NK-92 (cell line): Measurements from ENCODE around the gene SOS1.
"Not testable (repeated sequence)": the region's sequence is repeated elsewhere in the genome, so short reads cannot be mapped to it uniquely, and the experiment has no call there.

Experiments used
- DNase-seq: peaks from one replicate; lab custom pipeline; 2025; ENCODE audit not compliant: unreplicated experiment; lab: John Stamatoyannopoulos, UW

The SOS1 gene

DNA sequence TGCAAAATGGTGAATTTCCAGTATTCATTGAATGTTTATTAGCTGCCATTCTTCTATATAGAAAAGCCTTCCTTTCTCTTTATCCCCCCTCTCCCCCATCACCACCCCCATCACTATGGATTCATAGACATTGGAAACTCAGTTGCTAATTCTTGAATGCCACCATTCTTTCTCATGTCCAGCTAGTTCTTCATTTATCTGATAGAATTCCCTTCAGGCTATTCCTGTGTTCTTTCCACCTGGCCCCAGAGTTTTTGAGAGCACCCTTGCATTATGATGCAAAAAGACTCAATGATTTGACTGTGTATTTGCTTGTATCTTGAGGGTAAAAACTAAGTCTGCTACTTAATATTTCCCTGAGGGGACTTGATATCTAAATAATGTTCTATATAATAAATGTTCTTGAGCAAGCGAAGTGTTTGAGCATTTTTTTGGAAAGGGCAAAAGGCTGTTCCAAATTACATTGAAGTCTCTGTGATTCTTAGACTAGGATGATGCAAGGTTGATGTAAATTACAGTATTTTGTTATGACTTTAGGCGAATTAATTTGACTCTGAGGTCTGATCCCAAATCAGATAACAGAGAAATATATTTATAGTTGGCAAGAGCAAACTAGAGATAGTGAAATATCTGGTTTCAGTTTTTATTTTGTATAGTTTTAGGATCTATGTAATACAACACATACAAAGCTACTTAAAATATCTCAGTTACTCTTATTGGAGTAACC is 18.8 kb upstream of the SOS1 start:
- DNase-seq: no peak

DNA sequence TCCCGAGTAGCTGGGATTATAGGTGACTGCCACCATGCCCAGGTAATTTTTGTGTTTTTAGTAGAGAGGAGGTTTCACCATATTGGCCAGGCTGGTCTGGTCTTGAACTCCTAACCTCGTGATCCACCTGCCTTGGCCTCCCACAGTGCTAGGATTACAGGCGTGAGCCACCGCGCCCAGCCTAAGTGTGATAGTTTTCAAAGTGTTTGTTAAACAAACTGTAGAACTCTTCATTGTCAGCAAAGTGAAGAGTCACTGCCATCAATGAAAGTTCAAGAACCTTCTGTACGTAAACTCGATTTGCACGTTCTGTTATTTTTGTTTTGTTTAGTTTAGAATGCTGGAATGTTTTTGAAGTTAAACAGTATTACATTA is 18.0 kb upstream of the SOS1 start:
- DNase-seq: no peak

DNA sequence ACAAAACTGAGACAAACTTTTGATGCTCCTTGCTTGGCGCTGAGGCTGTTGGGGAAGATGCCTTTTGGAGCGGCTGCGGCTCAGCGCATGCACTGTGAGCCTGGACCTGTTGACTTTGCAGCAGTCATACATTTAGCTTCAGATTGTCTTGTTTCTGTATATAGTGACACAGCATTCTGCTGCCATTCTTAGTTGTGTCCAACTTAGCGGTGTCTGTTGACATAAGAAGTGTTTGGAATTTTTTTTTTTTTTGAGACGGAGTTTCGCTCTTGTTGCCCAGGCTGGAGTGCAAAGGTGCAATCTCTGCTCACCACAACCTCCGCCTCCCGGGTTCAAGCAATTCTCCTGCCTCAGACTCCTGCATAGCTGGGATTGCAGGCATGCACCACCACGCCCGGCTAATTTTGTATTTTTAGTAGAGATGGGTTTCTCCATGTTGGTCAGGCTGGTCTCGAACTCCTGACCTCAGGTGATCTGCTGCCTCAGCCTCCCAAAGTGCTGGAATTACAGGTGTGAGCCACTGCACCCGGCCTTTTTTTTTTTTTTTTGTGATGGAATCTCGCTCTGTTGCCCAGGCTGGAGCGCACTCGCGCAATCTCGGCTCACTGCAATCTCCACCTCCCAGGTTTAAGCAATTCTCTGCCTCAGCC is 17.5 kb upstream of the SOS1 start:
- DNase-seq: not testable (repeated sequence)

DNA sequence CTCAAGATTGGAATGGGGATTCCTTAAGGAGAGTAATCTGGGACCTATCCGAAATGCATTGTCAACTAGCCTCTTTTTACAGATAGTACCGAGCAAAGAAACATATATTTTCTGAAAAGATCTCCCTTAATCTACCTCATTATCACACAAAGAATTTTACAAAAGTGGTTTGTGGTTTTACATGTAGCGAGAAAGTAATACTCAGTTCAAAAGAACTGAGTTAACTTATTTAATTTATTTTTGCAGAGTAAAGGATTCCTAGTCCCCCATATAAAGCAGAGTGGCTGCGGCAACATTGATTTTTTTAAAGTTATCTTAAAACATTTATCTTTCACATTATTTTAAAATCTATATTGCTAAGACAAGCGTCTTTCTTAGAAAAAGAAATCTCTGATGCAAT is 15.9 kb upstream of the SOS1 start:
- no peak for DNase-seq

DNA sequence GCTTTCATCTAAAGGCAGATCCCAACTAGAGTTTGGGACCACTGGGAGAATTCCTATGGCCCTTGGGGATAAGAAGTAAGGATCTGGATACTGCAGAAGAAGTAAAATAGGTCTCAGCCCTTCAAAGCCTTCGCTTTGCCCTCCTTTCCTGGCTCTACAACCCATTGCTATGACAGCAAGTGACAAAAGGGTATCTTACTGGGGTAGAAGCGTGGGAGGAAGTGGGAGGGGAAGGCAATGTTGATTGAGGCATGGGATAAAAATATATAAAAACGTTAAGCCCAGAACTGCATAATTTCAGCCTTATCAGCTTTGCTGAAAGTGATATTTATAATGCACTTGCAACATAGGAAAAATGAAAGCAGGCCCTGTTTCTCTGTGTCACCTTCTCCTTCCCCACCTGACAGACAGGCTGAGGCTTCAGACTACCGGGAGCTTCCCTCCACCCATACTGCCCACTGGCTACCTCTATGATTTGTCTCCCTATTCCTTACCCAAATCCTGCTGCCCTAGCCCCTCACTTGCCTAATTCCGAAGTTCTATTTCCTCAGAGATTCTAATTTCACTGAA is 14.9 kb upstream of the SOS1 start:
- no peak for DNase-seq

DNA sequence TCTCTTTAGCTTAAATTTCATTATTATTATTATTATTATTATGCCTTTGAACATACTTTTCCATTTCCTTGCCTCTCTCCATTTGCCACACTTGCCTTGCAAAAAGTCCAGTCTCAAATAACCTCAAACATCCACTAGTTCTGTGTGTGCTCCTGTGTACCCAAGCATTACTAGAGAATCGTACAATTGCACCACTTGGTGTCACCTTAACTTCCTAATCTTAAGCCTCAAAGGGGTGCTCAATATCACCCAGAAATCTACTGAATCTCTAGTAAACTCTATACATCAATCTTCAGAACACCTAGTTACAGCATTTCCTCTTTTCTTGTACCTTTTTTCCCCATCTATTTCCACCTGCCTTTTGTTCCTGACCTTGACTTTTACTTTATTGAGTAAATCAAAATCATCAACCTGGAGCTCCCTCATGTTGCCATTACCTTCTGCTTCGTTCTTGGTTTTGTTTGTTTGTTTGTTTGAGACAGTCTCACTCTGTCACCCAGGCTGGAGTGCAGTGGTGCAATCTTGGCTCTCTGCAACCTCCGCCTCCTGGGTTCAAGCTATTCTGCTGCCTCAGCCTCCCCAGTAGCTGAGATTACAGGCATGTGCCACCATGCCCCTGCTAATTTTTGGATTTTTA is 12.5 kb upstream of the SOS1 start:
- DNase-seq: no peak

DNA sequence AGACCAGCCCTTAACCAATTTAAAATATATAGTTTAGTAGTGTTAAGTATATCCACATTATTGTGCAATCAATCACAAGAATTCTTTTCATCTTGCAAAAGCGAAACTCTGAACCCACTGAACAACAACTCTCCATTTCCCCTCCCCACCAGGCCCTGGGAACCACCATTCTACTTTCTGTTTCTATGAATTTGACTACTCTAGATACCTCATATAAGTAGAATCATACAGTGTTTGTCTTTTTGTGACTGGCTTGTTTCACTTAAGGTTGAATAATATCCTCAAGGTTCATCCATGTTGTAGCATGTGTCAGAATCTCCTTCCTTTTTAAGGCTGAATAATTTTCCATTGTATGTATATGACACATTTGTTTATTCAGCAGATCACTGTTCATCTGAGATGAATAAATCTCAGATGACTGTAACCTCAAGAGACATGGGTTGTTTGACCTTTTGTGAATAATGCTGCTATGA is 8.1 kb upstream of the SOS1 start:
- DNase-seq: no peak

DNA sequence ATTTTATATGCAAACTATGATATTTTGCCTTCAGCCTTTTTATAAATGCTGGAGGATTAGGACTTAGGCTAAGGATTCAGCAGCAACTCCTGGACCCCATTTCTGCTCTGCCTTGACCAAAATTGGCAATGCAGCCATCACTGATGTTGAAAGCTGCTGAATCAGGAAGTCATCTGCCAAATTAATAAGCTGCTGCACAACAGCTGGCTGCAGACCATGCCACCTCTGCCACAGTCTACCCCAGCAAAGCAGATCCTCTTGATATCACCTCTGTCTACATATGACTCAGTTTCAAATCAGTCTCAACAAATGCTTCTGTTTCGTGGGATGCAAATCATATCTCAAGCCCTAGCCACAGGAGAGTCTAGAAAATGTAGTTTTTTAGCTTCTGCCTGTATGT is 7.1 kb upstream of the SOS1 start:
- no peak for DNase-seq

DNA sequence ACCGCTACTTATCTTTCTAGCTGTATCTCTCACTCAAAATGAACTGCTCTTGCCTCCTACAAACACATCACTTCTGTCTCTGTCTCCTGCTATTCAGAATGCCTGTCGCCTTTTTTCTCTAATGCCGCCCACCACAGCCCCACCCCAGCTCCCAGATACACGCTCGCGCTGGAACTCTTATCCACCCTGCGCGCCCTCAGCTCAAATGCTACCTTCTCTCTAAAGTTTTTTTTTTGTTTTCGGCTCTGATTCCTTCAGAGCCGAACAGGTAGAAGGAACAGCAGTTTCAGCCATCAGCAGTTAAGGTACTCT is 3.9 kb upstream of the SOS1 start:
- no peak for DNase-seq

DNA sequence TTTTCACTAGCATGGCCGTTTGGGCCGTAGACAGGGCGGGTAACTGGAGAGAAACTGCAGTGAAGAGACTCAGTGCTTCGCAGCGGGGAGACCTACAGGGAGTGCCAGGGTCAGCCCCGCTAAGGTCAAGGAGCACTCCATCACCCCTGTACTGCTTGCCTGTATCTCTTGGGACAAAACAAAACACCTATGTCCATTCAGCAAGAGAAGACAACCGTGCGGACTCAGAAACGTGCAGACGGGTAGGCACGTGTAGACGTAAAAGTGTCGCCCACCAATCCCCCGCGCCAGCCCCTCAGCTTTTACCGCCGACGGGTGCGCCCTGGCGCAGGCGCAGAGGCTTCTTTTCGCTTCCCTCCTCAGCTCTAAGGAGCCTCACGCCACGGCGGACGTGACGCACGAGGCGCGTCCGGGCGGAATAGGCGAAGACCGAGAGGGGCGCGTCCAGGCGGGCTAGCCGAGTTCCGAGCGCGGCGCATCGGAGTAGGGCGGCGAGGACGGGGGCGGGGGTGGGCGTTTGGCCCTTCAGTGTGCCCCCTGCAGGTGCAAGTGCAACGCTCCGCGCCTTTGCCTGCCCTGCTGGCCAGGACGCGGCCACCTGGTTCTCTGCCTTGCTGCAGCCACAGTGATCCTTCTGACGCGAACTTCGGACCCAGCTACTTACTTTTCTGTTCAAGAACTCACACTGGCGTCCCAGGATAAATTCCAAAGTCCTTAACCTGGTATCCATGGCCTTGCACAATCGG is 3.3 kb upstream of the SOS1 start:
- peak; percentile 79 for DNase-seq

DNA sequence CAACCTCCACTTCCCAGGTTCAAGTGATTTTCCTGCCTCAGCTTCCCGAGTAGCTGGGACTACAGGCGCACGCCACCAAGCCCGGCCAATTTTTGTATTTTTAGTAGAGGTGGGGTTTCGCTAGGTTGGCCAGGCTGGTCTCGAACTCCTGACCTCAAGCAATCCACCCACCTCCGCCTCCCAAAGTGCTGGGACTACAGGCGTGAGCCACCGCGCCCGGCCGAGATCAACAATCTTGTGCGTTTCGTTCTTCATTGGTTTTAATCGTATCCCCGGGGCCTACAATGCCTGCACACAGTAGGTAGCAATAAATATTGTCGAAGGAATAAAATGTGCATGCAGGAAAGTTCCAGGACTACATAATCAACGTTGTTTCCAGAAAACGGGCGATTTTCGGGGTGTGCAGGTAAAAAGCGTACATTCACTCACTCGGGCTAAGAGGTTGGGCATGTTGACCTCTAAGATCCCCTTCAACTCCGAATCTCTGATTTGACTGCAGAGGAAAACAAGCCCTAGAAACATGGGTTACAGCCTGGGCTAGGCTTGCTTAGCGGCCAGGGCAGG is 2.7 kb upstream of the SOS1 start:
- no peak for DNase-seq

DNA sequence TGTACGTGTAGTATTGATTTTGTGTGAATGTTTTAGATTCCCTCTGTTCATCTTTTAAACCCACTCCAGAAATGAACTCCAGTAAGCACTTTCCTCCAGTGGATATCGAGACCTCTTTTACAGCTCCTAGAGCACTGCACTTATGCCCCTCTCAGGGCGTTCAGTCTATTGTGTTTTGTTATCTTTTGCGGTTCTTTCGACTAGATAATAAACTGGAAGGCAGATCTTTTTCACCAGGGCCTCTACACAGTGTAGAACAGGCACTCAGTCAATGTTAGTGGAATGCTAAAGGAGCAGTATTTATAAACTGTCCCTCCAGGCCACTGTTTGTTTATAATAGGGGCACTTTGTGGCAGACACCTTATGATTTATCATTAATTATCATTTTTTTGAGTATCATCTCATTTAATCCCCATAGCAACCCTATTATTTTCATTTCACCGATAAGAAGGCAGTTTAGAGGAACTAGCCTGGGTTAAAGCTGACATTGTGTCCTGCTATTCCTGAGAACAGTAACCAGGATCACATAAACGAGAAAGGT is 742 bp upstream of the SOS1 start:
- DNase-seq: no peak

DNA sequence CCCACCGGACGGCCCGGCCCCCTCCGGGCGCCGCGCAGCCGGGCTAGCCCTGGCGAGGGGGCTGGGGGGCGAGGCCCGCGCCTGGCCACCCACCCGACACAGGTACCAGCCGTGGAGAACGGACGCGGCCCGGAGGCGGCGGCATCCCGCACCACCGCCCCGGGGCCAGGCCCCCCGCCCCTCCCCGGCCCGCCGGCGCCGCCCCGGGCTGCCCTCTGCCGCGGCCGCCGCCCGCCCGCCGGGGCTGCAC is 405 bp downstream of the SOS1 start:
- DNase-seq: no peak

DNA sequence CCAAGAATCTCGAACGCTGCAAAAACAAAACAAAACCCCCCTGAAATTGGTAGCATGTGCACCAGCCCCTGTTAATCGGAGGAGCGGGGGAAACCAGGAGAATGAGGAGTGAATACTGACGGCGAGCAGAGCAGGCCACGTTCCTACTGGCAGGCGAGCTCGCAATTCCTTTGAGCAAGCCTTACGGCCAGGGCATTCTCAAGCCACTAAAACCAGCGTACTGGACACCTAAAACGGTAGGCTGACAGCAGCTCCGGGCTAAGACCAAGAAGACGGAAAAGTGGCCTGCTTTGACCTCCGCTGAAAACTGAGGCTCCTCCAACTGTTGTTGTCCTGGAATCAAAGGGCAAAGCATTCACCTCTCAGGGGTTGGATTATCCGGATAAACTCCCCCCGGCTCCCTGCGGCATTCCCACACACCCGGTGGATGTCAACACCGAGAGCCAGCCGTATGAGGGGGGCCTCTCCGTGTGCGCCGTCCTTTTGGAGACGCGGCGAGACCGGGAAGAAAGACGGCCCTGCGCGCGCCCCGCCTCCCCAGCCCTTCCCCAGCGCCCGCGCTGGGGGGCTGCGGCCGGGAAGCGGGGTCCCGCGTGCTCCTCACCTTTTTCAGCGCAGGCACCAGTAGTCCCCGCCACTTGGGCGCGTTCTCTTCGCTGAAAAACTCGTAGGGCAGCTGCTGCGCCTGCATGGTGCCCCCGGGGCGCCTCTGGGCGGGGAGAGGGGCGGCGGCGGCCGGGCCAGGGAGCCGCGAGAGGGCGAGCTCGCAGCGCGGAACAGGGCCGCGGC is 925 bp downstream of the SOS1 start:
- no peak for DNase-seq

DNA sequence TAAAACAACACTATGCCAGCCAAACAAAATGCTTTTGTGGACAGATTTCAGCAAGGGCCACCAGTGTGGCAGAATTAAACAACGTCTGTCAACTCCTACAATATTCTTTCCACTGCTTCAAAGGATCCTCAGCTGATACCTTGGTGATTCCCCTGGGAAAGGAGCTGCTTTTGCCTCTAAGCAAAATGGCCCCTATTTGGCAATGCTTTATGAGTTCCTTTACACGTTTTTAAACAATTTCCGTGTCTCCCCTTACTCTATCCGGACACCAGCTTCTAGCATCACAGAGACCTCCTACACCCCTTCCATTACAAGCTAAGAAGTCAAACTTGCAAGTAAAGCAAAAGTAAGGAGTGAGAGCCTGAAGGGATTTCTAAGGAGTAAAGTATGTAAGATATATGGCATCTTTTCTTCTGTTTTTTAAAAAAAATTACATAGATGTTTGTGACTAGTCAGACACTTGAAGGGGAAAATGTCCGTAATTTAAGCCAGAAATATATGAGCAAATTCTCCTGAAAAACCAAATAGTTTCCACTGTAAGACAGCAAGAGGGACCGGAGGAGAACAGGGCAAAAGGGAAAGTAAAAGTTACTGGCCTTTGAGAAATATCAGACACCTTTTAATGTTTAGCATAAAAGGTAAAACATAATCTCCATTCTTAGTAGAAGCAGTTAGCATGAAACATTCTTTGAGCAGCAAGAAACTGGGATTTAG is 1.9 kb downstream of the SOS1 start:
- no peak for DNase-seq

DNA sequence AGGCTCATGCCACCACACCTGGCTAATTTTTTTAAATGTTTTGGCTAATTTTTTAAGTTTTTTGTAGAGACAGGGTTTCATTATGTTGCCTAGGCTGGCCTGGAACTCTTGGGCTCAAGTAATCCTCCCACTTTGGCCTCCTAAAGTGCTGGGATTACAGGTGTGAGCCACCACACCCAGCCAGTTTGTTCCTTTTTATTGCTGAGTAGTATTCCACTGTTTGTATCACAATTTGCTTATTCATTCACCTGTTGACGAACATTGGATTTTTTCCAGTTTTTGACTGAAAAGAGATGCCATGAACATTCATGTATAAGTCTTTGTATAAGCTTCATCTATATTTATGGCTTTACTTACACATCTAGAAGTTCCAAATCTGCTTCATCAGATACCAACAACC is 5.3 kb downstream of the SOS1 start:
- DNase-seq: no peak

DNA sequence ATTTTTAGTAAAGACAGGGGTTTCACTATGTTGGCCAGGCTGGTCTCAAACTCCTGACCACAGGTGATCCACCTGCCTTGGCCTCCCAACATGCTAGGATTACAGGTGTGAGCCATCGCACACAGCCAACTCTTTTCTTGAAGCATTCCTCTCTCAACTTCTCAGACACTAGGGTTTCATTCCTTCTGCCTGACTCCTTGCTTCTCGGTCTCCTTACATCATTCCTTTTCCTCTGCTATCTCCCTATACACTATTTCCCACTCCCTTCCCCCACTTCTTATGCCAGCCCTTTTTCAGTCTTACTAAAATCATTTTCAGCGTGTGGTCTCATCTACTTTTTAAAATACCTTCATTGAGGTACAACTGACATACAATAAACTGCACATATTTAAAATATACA is 6.1 kb downstream of the SOS1 start:
- no peak for DNase-seq

DNA sequence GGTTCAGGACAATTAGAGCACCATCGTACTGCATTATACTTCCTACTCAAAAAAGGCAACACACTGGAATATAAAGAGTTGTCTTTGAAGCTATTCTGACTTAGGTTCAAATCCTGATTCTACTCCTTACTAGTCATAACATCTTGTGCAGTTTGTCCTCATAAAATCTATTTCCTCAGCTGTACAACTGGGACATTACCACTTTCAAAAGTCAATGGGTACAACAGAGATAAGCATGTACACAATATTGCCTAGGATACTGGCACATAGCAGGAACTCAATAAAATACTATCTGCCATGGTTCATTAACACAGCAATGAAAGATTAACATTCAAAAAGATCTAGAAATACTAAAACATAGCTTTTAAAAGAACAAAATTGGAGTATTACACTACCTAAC is 11.3 kb downstream of the SOS1 start:
- DNase-seq: no peak

DNA sequence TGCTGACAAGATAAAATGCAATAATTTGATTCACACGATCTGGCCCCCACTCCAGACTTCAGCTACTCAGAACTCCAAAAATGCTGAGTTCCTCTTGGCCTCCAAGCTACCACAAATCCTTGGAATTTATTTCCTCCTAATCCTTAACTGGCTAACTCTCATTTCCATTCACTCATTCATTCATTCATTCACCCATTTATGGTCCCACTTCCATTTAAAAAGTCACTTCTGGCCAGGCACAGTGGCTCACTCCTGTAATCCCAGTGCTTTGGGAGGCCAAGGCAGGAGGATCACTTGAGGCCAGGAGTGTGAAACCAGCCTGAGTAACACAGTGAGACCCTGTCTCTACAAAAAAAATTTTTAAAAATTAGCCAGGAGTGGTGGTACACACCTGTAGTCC is 12.5 kb downstream of the SOS1 start:
- DNase-seq: no peak

DNA sequence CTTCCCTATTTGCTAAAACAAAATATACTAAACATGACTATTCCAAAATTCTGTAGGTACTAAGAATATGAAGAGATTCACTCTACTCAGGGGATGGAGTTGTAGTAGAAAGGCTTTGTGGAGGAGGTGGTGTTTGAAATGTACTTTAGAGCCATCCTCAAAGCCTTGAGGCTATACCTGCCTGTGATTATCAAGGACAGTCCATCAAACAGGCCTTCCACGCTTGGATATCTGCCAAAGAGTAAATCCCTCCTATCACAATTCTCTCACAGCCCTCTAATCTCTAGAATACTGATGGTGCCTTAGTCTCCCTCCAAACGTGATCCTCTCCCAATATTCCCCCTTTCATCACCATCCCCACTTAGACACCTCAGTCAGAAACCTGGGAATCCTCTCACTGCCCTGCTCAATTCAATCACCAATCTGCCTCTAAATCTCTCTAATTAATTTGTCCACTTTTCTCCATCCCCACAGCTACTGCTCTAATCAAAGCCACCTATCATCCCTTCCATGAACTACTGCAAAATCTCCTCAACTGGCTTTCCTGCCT is 13.1 kb downstream of the SOS1 start:
- no peak for DNase-seq
